ENCODE data around the gene METTL21C.

METTL21C gene

DNA sequence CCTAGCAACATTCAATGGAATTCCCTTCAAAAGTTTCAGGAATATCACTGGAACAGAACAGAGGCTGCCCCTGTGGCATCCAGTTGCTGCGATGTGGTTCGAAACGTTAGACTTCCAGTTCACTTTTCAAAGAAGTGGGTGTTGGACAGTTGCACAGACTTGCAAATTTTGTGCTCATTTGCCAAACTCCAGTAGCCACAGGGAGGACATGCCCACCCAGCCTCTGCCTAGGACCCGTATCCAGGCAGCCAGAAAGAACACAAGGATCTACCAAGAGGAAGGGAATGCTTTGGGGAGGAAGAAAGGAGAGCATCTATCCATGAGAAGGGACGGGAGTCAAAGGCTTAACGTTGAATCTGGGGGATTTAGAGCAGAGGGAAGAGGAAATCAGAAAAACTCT, at the start of gene METTL21C:
Gene METTL21C, minus strand, starts transcription at position 108 of the 400 bp plus-strand sequence. CDS start 546 bp downstream, outside the sequence.
- TF ChIP-seq, protein P1, sequence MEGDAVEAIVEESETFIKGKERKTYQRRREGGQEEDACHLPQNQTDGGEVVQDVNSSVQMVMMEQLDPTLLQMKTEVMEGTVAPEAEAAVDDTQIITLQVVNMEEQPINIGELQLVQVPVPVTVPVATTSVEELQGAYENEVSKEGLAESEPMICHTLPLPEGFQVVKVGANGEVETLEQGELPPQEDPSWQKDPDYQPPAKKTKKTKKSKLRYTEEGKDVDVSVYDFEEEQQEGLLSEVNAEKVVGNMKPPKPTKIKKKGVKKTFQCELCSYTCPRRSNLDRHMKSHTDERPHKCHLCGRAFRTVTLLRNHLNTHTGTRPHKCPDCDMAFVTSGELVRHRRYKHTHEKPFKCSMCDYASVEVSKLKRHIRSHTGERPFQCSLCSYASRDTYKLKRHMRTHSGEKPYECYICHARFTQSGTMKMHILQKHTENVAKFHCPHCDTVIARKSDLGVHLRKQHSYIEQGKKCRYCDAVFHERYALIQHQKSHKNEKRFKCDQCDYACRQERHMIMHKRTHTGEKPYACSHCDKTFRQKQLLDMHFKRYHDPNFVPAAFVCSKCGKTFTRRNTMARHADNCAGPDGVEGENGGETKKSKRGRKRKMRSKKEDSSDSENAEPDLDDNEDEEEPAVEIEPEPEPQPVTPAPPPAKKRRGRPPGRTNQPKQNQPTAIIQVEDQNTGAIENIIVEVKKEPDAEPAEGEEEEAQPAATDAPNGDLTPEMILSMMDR (IDR thresholded peaks at IDR 0.05; ENCODE audit: extremely low read depth, insufficient read depth, missing control alignments): no peak

DNA sequence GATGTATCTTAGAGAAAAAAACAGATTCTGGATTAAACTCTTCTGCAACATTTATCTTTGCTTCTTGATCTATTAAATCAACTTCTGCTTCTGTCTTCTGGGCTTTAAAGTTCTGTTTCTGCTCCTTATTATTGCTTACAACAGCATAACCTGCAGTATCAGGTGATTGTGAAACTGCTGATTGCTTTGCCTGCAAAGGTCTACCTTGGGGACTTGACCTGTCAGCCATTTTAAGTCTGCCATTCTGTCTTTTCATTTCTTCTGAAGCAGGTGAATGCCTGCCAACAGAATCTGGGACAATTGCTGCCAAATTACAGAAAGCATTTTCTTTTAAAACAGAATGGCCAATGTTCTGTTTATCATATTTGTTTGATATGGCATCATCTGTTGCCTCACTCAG, 47.7 kb upstream of the METTL21C start:
- TF ChIP-seq, protein P1 (IDR thresholded peaks at IDR 0.05; ENCODE audit: extremely low read depth, insufficient read depth, missing control alignments): no peak
- in situ Hi-C loops (cut with MboI; ENCODE audit: low pct_unique_long_range_greater_than_20kb, low sequenced_read_pairs, unreplicated experiment): no loop called here
- DNase-seq (ENCODE audit: low spot score): no peak

More for the DNA sequence above, at the start of gene METTL21C:
- DNase-seq (ENCODE audit: low spot score): no peak
- in situ Hi-C loops (cut with MboI; ENCODE audit: low pct_unique_long_range_greater_than_20kb, low sequenced_read_pairs, unreplicated experiment): no loop called here

DNA sequence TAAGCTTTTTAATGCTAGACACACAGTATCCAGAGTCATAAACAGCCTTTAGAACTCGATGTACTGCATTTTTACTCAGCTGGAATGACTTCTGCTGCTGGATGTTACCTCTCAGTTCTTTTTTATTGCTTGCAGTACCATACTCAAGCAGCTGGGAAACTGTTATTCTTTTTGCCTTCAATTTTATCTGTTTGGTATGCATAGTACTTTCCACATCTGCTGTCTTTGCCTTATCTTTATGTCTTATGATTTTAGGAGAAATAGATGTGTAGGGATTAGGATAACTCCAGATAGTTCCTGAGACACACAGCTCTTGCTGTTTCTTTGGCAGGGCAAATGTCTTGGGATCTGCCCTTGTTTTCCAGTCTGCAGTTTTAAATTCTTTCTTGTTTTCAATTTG, 47.3 kb upstream of the METTL21C start:
- DNase-seq (ENCODE audit: low spot score): no peak
- TF ChIP-seq, protein P1 (IDR thresholded peaks at IDR 0.05; ENCODE audit: extremely low read depth, insufficient read depth, missing control alignments): no peak
- in situ Hi-C loops (cut with MboI; ENCODE audit: low pct_unique_long_range_greater_than_20kb, low sequenced_read_pairs, unreplicated experiment): no loop called here

DNA sequence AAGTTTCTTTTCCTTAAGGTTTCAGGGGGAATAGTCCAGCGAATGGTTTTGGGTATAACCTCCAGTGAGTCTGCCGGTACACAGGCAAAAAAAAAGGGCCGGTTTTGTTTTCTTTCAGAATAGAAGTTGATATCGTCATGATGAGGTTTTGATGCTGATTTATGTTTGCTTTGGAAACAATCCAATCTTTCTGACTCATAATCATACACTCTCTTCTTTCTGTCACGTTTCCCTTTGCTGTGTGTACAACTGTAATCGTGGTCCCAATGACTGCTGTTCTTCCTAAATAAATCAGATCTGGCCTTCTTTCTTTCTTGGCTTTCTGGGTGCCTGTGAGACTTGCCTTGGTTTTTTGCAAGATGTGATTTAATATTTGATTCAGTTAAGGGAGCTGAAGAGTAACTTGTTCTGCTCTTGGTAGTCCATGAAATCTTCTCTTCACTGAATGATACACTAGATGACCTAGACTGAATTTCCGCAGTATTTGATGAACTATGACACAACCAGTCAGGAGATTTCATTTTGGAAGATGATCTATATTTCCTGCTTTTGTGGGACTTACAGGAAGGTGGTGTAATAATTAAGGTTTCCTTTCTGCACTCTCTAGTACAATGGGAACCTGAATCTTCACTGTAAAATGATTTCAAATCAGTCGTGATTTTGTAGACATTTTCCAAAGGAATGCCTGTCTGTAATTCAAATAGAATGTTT, 34.9 kb upstream of the METTL21C start:
- no peak for DNase-seq (ENCODE audit: low spot score)
- TF ChIP-seq, protein P1 (IDR thresholded peaks at IDR 0.05; ENCODE audit: extremely low read depth, insufficient read depth, missing control alignments): no peak
- in situ Hi-C loops (cut with MboI; ENCODE audit: low pct_unique_long_range_greater_than_20kb, low sequenced_read_pairs, unreplicated experiment): no loop called here

DNA sequence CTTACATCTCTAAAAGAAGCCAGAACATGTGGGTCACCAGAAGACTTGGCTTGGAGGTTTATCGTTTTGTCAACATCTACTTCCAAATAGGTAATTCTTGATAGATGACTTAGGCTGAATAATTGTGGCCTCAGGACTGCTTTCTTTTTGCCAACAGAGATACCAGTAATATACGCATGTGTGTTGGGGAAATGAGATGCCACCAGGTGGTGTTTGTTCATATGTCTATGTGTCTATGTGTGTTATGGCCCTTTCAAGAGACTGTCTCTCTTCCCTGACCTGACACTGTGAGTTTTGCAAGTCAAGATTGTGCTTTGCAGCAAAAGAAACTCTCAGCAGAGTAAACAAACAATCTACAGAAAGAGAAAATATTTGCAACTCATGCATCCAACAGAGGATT, 31.6 kb upstream of the METTL21C start:
- DNase-seq (ENCODE audit: low spot score): no peak
- in situ Hi-C loops (cut with MboI; ENCODE audit: low pct_unique_long_range_greater_than_20kb, low sequenced_read_pairs, unreplicated experiment): no loop called here
- TF ChIP-seq, protein P1 (IDR thresholded peaks at IDR 0.05; ENCODE audit: extremely low read depth, insufficient read depth, missing control alignments): peak; percentile 10

DNA sequence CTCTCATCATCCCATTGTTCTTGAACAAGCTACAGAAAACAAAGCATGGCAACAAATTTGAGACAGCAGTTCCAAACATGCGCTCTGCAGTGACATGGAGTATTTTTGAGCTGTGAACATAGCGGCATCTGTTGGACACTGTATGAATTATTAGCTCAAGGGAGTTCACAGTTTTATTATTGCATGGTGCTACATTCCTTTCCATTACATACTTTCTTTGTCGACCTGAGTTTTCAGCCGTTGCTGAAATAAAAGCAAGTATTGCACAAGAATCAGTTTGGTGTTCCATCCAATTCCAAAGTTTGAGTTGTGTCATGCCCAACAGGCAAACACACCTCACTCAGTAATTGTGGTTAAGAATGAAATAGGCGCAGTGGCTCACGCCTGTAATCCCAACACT, 30.1 kb upstream of the METTL21C start:
- TF ChIP-seq, protein P1 (IDR thresholded peaks at IDR 0.05; ENCODE audit: extremely low read depth, insufficient read depth, missing control alignments): peak; percentile 57
- in situ Hi-C loops (cut with MboI; ENCODE audit: low pct_unique_long_range_greater_than_20kb, low sequenced_read_pairs, unreplicated experiment): no loop called here
- DNase-seq (ENCODE audit: low spot score): no peak

Data from GM13977 (cell line).